G401.6 (cell line): ENCODE measurements around the gene C11orf21.
"Not testable (repeated sequence)": the region's sequence is repeated elsewhere in the genome, so short reads cannot be mapped to it uniquely, and the experiment has no call there.

Experiments
- FAIRE-seq: peaks from 2 replicates; lab custom pipeline; 2012; peaks lifted over from hg19 to GRCh38; lab: Jason Lieb, UNC

The C11orf21 gene

GRCh38 chr11:2295971-2296912 lies 5.5 kb downstream of the C11orf21 start:
- FAIRE-seq = no peak

- no peak for FAIRE-seq
Measured at GRCh38 chr11:2294926-2295290, 6.8 kb downstream of the C11orf21 start.

GRCh38 chr11:2293984-2294925 lies 7.5 kb downstream of the C11orf21 start:
- FAIRE-seq = no peak

GRCh38 chr11:2293531-2293971 lies 8.2 kb downstream of the C11orf21 start:
- no peak for FAIRE-seq

GRCh38 chr11:2290351-2290841 lies 11.3 kb downstream of the C11orf21 start:
- no peak for FAIRE-seq

- no peak for FAIRE-seq
Measured at GRCh38 chr11:2289859-2290258, 11.9 kb downstream of the C11orf21 start.

- no peak for FAIRE-seq
Measured at GRCh38 chr11:2289350-2289749, 12.4 kb downstream of the C11orf21 start.

GRCh38 chr11:2287091-2287490 lies 14.6 kb downstream of the C11orf21 start:
- FAIRE-seq = no peak

GRCh38 chr11:2286350-2286749 lies 15.4 kb downstream of the C11orf21 start:
- not testable (repeated sequence) for FAIRE-seq

GRCh38 chr11:2280208-2280607 lies 21.5 kb downstream of the C11orf21 start:
- no peak for FAIRE-seq

GRCh38 chr11:2277933-2278523 lies 23.7 kb downstream of the C11orf21 start:
- FAIRE-seq = no peak

GRCh38 chr11:2277008-2277346 lies 24.7 kb downstream of the C11orf21 start:
- FAIRE-seq = no peak

- no peak for FAIRE-seq
Measured at GRCh38 chr11:2276280-2277007, 25.3 kb downstream of the C11orf21 start.

GRCh38 chr11:2275334-2276279 lies 26.1 kb downstream of the C11orf21 start:
- no peak for FAIRE-seq

- FAIRE-seq = no peak
Measured at GRCh38 chr11:2273771-2274170, 27.9 kb downstream of the C11orf21 start.

- no peak for FAIRE-seq
Measured at GRCh38 chr11:2273311-2273710, 28.4 kb downstream of the C11orf21 start.

GRCh38 chr11:2272946-2273280 lies 28.8 kb downstream of the C11orf21 start:
- FAIRE-seq = no peak

GRCh38 chr11:2272228-2272945 lies 29.3 kb downstream of the C11orf21 start:
- FAIRE-seq = no peak

GRCh38 chr11:2271327-2272227 lies 30.1 kb downstream of the C11orf21 start:
- FAIRE-seq = no peak
